K562 (cell line): Measurements from ENCODE around the gene DST. TPM values are rescaled to one million over a fixed set of nuclear protein-coding genes. Genes with fewer than 3 reads are reported as not detected.

Experiments used
- ATAC-seq: fragments of 200-7000 bp; cut with Tn5 transposase; 3 replicates; pipeline ENCODE4 v1.9.1; 2020; ENCODE audit warnings: moderate library complexity
- BruUV-seq: library from RNA; stranded (reverse); fragments of 400-500 nt; replicated peaks from 2 replicates; lab custom pipeline; 2021; lab: Mats Ljungman, UMichigan
- CTCF ChIA-PET: fragments of 300-600 bp; formaldehyde crosslinking; extraction: SDS; loops from one replicate; lab custom pipeline; 2021; ENCODE audit warnings: low intra/inter-chr PET ratio; lab: Yijun Ruan, JAX
- POLR2A ChIA-PET: fragments of 300-600, 350-650 bp; sonication (Branson Sonifier 250); formaldehyde crosslinking; extraction: SDS; loops from one replicate; lab custom pipeline; 2021; ENCODE audit warnings: antibody characterized with exemption, inconsistent platforms; lab: Yijun Ruan, JAX
- DNase-seq, 4 experiments: peaks; one replicate each; pipeline versions ENCODE4 v3.0.0 to v3.0.0-alpha.2; 2011 to 2018; ENCODE audit warnings: low spot score in 3 of 4, mixed read lengths in 3 of 4; ENCODE audit errors: extremely low read depth in 1 of 4
- FAIRE-seq: peaks from 2 replicates; lab custom pipeline; 2011; peaks lifted over from hg19 to GRCh38; lab: Jason Lieb, UNC
- H2AFZ ChIP-seq: 2 replicates; pipeline ENCODE4 v1.6.0; 2011; ENCODE audit warnings: low read depth, low read length, control low read depth, inconsistent platforms
- H3K27ac ChIP-seq: fragments of 200-600 bp; 3 replicates; pipeline ENCODE4 v1.8.0; 2011; ENCODE audit warnings: low read depth, mild to moderate bottlenecking, control low read depth, inconsistent platforms, low read length, moderate library complexity, mixed read lengths; ENCODE audit errors: extremely low read depth
- H3K27me3 ChIP-seq, 2 experiments: fragments of 300-600 bp in 1 of 2; 2 replicates in 1 of 2; 3 replicates in 1 of 2; pipeline versions ENCODE4 v1.6.0 to v1.8.0; 2011; ENCODE audit warnings: inconsistent platforms in 2 of 2, low read length in 2 of 2, mild to moderate bottlenecking in 1 of 2, mixed read lengths in 1 of 2, moderate library complexity in 1 of 2; ENCODE audit not compliant: control insufficient read depth in 2 of 2, insufficient read depth in 2 of 2
- H3K36me3 ChIP-seq: fragments of 300-600 bp; 3 replicates; pipeline ENCODE4 v1.8.0; 2011; ENCODE audit warnings: mild to moderate bottlenecking, low read length, inconsistent platforms; ENCODE audit not compliant: control insufficient read depth, insufficient read depth
- H3K4me1 ChIP-seq, 2 experiments: fragments of 200-600 bp in 1 of 2; replicated peaks in 1 of 2; 2 replicates in 1 of 2; 3 replicates in 1 of 2; pipeline versions ENCODE4 v1.5.1 to v1.8.0; 2011; ENCODE audit warnings: inconsistent platforms in 2 of 2, low read length in 2 of 2, mild to moderate bottlenecking in 1 of 2, mixed read lengths in 1 of 2, moderate library complexity in 1 of 2; ENCODE audit not compliant: control insufficient read depth in 2 of 2, insufficient read depth in 2 of 2
- H3K4me2 ChIP-seq: 2 replicates; pipeline ENCODE4 v1.6.1; 2011; ENCODE audit warnings: low read length, control low read depth, inconsistent platforms, mixed read lengths; ENCODE audit not compliant: insufficient read depth
- H3K4me3 ChIP-seq: fragments of 200-600 bp; sonication (generic), shearing (Covaris generic); 2 replicates; pipeline ENCODE4 v1.5.1; 2016; ENCODE audit warnings: control low read depth, inconsistent platforms
- H3K79me2 ChIP-seq: fragments of 200-600 bp; 3 replicates; pipeline ENCODE4 v1.8.0; 2011; ENCODE audit warnings: low read length, inconsistent platforms; ENCODE audit not compliant: control insufficient read depth, insufficient read depth
- H3K9ac ChIP-seq, 2 experiments: 2 replicates each; pipeline versions ENCODE4 v1.6.0 to v1.6.1; 2011; ENCODE audit warnings: low read depth in 2 of 2, low read length in 2 of 2, control low read depth in 1 of 2, inconsistent platforms in 1 of 2, mild to moderate bottlenecking in 1 of 2, mixed read lengths in 1 of 2; ENCODE audit not compliant: insufficient read depth in 1 of 2
- H3K9me1 ChIP-seq: one replicate; pipeline ENCODE4 v1.6.0; 2011; ENCODE audit warnings: inconsistent platforms, mild to moderate bottlenecking, low read length, moderate library complexity; ENCODE audit not compliant: control insufficient read depth, insufficient read depth
- H3K9me3 ChIP-seq: replicated peaks from 2 replicates; pipeline ENCODE4 v1.5.1; 2011; ENCODE audit warnings: low read depth, low read length, inconsistent platforms; ENCODE audit not compliant: control insufficient read depth, insufficient read depth
- H4K20me1 ChIP-seq: replicated peaks from 2 replicates; pipeline ENCODE4 v1.6.1; 2011; ENCODE audit warnings: low read length, inconsistent platforms, mixed read lengths; ENCODE audit not compliant: control insufficient read depth, insufficient read depth
- IRF2 ChIP-seq: sonication (generic); formaldehyde crosslinking; IDR thresholded peaks from 2 replicates; pipeline ENCODE4 v1.8.1; 2022; ENCODE audit warnings: mild to moderate bottlenecking, missing genetic modification reagents
- POLR3G ChIP-seq: IDR thresholded peaks from 2 replicates; pipeline ENCODE4 v1.6.1; 2011; ENCODE audit not compliant: insufficient read length, insufficient replicate concordance; ENCODE audit errors: extremely low read depth
- SRSF9 ChIP-seq: fragments of 200-400 bp; formaldehyde crosslinking; IDR thresholded peaks from 2 replicates; pipeline ENCODE4 v1.6.1; 2017; ENCODE audit warnings: low read depth, low read length, borderline replicate concordance
- TCF3 ChIP-seq: sonication (generic); formaldehyde crosslinking; IDR thresholded peaks from 2 replicates; pipeline ENCODE4 v1.4.0; 2020; ENCODE audit warnings: mild to moderate bottlenecking, missing genetic modification reagents
- ZC3H8 ChIP-seq: fragments of 450-650 bp; IDR thresholded peaks from 2 replicates; pipeline ENCODE4 v1.6.1; 2017
- ZEB2 ChIP-seq: fragments of 450-650 bp; IDR thresholded peaks from 2 replicates; pipeline ENCODE4 v1.6.1; 2016
- ZFP36 ChIP-seq: fragments of 150-350 bp; IDR thresholded peaks from 2 replicates; pipeline ENCODE4 v1.6.1; 2018; ENCODE audit warnings: low read length, low read depth; ENCODE audit not compliant: partially characterized antibody
- ZFPM2 ChIP-seq: fragments of 250-450 bp; sonication (Bioruptor Pico); IDR thresholded peaks from 2 replicates; pipeline ENCODE4 v1.5.1; 2022; ENCODE audit warnings: mild to moderate bottlenecking
- ZNF436 ChIP-seq: fragments of 250-450, 450-650 bp; sonication (Bioruptor Pico); formaldehyde crosslinking; IDR thresholded peaks from 2 replicates; pipeline ENCODE4 v1.7.0; 2020; ENCODE audit warnings: mild to moderate bottlenecking
- ZNF766 ChIP-seq: fragments of 200-800 bp; sonication (Bioruptor generic); conservative IDR thresholded peaks from 2 replicates; pipeline ENCODE4 v1.6.1; 2016; ENCODE audit warnings: missing genetic modification characterization, missing compliant biosample characterization
- WGBS: fragments of 100-300 bp; shearing (Covaris generic); methylation state at CpG from one replicate; pipeline ENCODE4 v1.1.6; 2016; ENCODE audit warnings: low coverage, mixed read lengths; ENCODE audit not compliant: insufficient coverage; ENCODE audit errors: missing lambda C conversion rate; 5-methylcytosine and 5-hydroxymethylcytosine counted together
- in situ Hi-C: fragments of 300-500 bp; cut with MboI; formaldehyde crosslinking; loops from 4 replicates; pipeline ENCODE4 v1.15.0; 2018; ENCODE audit warnings: inconsistent platforms, mixed read lengths
- intact Hi-C: fragments of 100-400 bp; cut with micrococcal nuclease; formaldehyde crosslinking; loops from 2 replicates; pipeline ENCODE4 v1.14.2; 2022
- polyA plus RNA-seq, 8 experiments: library from polyadenylated mRNA; depleted of rRNA in 4 of 8; stranded (reverse) in 5 of 8; unstranded in 3 of 8; fragments of >200 nt; fragmentation: Nextera tagmentation in 2 of 8; fragmentation: Illumina TruSeq in 1 of 8; extraction: Ambion mirVana in 2 of 8; extraction: Trizol in 1 of 8; gene quantifications; 2 replicates each; pipeline versions ENCODE4 v1.2.1 to v1.2.3, GENCODE V29; 2011 to 2014; ENCODE audit warnings: inconsistent platforms in 1 of 8, missing spikeins in 1 of 8
- total RNA-seq, 7 experiments: library from RNA; depleted of rRNA in 6 of 7; stranded (reverse); fragments of >200 nt in 6 of 7; fragmentation: Illumina TruSeq in 2 of 7; extraction: Trizol in 2 of 7; gene quantifications; 2 replicates each; pipeline versions ENCODE4 v1.2.1 to v1.2.3, GENCODE V29; 2011 to 2021; ENCODE audit warnings: low replicate concordance in 1 of 7
- TF ChIP-seq, protein P1 (sequence below): fragments of 250-450 bp; sonication (Bioruptor Pico); IDR thresholded peaks from 2 replicates; pipeline ENCODE4 v1.8.0; 2021; ENCODE audit warnings: borderline replicate concordance, mild to moderate bottlenecking, moderate library complexity; ENCODE audit not compliant: poor library complexity, severe bottlenecking

DST gene
- total and polyA plus RNA-seq, 9 of the 15 experiments (the other 6 are each of a cell fraction or from before 2014, with no cell fraction given): 5.2 to 21.9 (median 13.3) TPM

DNA sequence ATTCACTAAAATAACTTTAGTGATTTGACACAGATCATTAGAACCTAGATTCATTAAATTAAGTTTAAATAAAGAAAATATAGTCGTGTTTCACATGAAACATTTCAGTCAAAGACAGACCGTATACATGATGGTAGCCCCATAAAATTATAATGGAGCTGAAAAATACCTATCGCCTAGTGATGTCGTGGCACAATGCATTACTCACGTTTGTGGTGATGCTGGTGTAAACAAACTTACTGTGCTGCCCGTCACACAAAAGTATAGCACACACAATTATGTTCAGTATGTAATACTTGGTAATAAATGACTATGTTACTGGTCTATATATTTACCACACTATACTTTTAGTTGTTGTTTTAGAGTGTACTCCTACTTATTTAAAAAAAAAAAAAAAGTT, 17.3 kb downstream of the DST start:
- no peaks in the 10 kb centered on the region for H3K79me2 ChIP-seq
- no peaks in the 10 kb centered on the region for H3K4me1 ChIP-seq
- no peak overlapping the region for H3K4me2 ChIP-seq
- in situ Hi-C loops: no loop called here
- H3K9me3 ChIP-seq: no peaks in the 10 kb centered on the region
- H3K9ac ChIP-seq: no peak overlapping the region
- no peaks in the 10 kb centered on the region for H4K20me1 ChIP-seq
- DNase-seq: no peak
- 53% methylated on average over 6 of the region's 6 CpGs for WGBS
- intact Hi-C loops: no loop called here
- no peak overlapping the region for H3K4me3 ChIP-seq
- H2AFZ ChIP-seq: no peak overlapping the region
- no TSS peak for BruUV-seq
- TF ChIP-seq ZFP36 (no peak), ZNF436 (CRISPR knock-in tag) (no peak)
- CTCF ChIA-PET: no interaction called here
- FAIRE-seq: no peak
- POLR2A ChIA-PET: interaction anchor here (0.7 kb wide), 1 partner anchor 9 kb away, joined by 3 read pairs; no protein-coding TSS in a partner anchor
- no peaks in the 10 kb centered on the region for H3K27me3 ChIP-seq
- H3K9me1 ChIP-seq: no peaks in the 10 kb centered on the region
- no peak overlapping the region for H3K27ac ChIP-seq
- no peaks in the 10 kb centered on the region for H3K36me3 ChIP-seq
- no peak for ATAC-seq

DNA sequence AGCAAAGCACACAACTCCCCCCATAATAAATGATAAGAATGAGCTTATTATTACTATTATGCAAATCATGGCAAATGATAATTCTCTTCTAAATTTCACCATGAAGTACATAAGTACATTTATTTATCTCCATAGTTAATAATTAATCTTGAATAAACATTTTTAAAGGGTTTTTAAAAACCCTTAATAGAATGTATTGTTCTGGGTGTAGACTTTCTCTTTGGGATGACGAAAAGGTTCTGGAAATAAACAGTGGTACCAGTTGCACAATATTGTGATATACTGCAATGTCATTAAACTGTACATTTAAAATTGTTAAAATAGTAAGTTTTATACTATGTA, 18.0 kb downstream of the DST start:
- no peak for ATAC-seq
- no peak overlapping the region for H3K27ac ChIP-seq
- H2AFZ ChIP-seq: no peak overlapping the region
- no peak for FAIRE-seq
- no peak overlapping the region for H3K4me3 ChIP-seq
- no peak overlapping the region for H3K4me2 ChIP-seq
- no peak for DNase-seq
- 86% methylated on average over 1 of the region's 1 CpG for WGBS
- H3K9me3 ChIP-seq: no peaks in the 10 kb centered on the region
- H3K4me1 ChIP-seq: no peaks in the 10 kb centered on the region
- TF ChIP-seq IRF2 (CRISPR knock-in tag): no peak
- TF ChIP-seq SRSF9: no peak
- no peak for TF ChIP-seq ZNF766
- TF ChIP-seq, protein P1, sequence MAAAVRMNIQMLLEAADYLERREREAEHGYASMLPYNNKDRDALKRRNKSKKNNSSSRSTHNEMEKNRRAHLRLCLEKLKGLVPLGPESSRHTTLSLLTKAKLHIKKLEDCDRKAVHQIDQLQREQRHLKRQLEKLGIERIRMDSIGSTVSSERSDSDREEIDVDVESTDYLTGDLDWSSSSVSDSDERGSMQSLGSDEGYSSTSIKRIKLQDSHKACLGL (CRISPR knock-in tag): no peak
- no peak for TF ChIP-seq POLR3G
- TF ChIP-seq ZEB2: no peak
- TF ChIP-seq ZFPM2: no peak
- no peak for TF ChIP-seq ZC3H8
- no peak for TF ChIP-seq TCF3 (CRISPR knock-in tag)
- CTCF ChIA-PET: no interaction called here
- intact Hi-C loops: no loop called here
- H4K20me1 ChIP-seq: no peaks in the 10 kb centered on the region
- H3K79me2 ChIP-seq: no peaks in the 10 kb centered on the region
- in situ Hi-C loops: no loop called here
- no peak overlapping the region for H3K9ac ChIP-seq
- BruUV-seq: no TSS peak
- H3K27me3 ChIP-seq: no peaks in the 10 kb centered on the region
- POLR2A ChIA-PET: no interaction called here
- no peaks in the 10 kb centered on the region for H3K9me1 ChIP-seq
- no peaks in the 10 kb centered on the region for H3K36me3 ChIP-seq
